Karpas-422 (cell line): Measurements from ENCODE around the gene MREG. TPM values are rescaled to one million over a fixed set of nuclear protein-coding genes. Genes with fewer than 3 reads are reported as not detected.
"Not testable (repeated sequence)": the region's sequence is repeated elsewhere in the genome, so short reads cannot be mapped to it uniquely, and the experiment has no call there.

Experiments used
- DNase-seq: peaks from one replicate; pipeline ENCODE4 v3.0.0-alpha.2; 2015
- H2AFZ ChIP-seq: fragments of 200-600 bp; sonication (generic); 2 replicates; pipeline ENCODE4 v1.6.1; 2014; ENCODE audit warnings: antibody characterized with exemption, low read length, mixed read lengths
- H3K27ac ChIP-seq: fragments of 200-600 bp; sonication (generic); 2 replicates; pipeline ENCODE4 v1.5.1; 2014; ENCODE audit warnings: mild to moderate bottlenecking, low read length, moderate library complexity
- H3K27me3 ChIP-seq: fragments of 200-600 bp; sonication (generic); 2 replicates; pipeline ENCODE4 v1.6.1; 2014; ENCODE audit warnings: low read length, mixed read lengths
- H3K36me3 ChIP-seq: fragments of 200-600 bp; sonication (generic); 2 replicates; pipeline ENCODE4 v1.6.1; 2014; ENCODE audit warnings: low read length, mixed read lengths; ENCODE audit not compliant: insufficient read depth
- H3K4me1 ChIP-seq: fragments of 200-600 bp; sonication (generic); 2 replicates; pipeline ENCODE4 v1.6.1; 2014; ENCODE audit warnings: mild to moderate bottlenecking, low read length, mixed read lengths
- H3K4me2 ChIP-seq: fragments of 200-600 bp; sonication (generic); 2 replicates; pipeline ENCODE4 v1.6.1; 2014; ENCODE audit warnings: low read length, low read depth, mild to moderate bottlenecking; ENCODE audit not compliant: poor library complexity, severe bottlenecking
- H3K4me3 ChIP-seq: fragments of 200-600 bp; sonication (generic); 2 replicates; pipeline ENCODE4 v1.5.1; 2014; ENCODE audit warnings: mild to moderate bottlenecking, antibody characterized with exemption, low read length, mixed read lengths
- H3K79me2 ChIP-seq: fragments of 200-600 bp; sonication (generic); 2 replicates; pipeline ENCODE4 v1.6.1; 2014; ENCODE audit warnings: mild to moderate bottlenecking, low read length, mixed read lengths
- H3K9ac ChIP-seq: fragments of 200-600 bp; sonication (generic); 2 replicates; pipeline ENCODE4 v1.6.0; 2014; ENCODE audit warnings: low read length
- H3K9me2 ChIP-seq: fragments of 200-600 bp; sonication (generic), shearing (Covaris generic); replicated peaks from 2 replicates; pipeline ENCODE4 v1.6.0; 2014; ENCODE audit warnings: mild to moderate bottlenecking, low read length, moderate library complexity; ENCODE audit not compliant: insufficient read depth
- H3K9me3 ChIP-seq: fragments of 300-700, 200-600 bp; sonication (generic); 2 replicates; pipeline ENCODE4 v1.6.1; 2014; ENCODE audit warnings: low read length, mixed read lengths
- H4K20me1 ChIP-seq: fragments of 200-600 bp; sonication (generic); 2 replicates; pipeline ENCODE4 v1.6.1; 2014; ENCODE audit warnings: mild to moderate bottlenecking, antibody characterized with exemption, low read length, low read depth; ENCODE audit not compliant: insufficient read depth
- total RNA-seq: library from RNA; depleted of rRNA; stranded (reverse); fragments of >200 nt; shearing (Covaris generic); gene quantifications from 2 replicates; pipeline ENCODE4 v1.2.3, GENCODE V29; 2014; ENCODE audit warnings: low replicate concordance

Gene MREG
- total RNA-seq, 1 experiment from 2014 or later: 0.15 TPM

DNA sequence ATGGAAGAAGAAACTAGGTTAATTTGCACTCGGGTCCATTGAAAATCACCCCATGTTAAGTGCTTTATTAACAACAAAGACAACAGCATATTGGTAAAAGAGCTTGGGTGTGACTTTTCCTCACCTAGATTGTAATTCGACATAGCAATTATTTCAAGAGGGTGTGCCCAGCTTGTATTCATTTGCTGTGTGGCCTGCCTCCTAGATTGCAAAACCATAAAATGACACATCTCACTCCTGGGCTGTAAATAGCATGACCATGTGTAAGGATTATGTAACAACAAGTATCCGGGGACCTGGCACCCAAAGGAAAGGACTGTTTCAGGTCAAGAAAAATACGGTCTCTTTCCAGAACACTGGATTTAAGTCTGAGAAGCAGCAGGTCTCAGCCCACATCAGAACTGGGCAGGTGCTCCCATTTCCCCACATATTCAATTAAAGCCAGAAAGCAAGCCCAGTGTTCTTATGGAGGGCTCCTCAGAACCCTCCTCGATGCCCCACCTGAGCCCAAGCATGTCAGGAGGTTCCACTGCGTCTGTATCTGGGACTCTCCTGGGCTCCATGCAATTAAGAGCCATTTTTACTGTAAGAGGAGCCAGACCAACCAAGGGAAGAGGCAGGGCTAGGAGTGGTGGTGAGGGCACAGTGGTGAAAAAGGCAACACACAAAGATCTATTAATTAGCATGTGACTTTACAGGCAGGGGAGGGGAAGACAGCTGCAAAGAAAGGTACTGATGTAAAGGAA, 39.2 kb downstream of the MREG start:
- H4K20me1 ChIP-seq: no peaks in the 10 kb centered on the region
- no peaks in the 10 kb centered on the region for H3K9me2 ChIP-seq
- no peaks in the 10 kb centered on the region for H3K9me3 ChIP-seq
- H3K4me3 ChIP-seq: no peak overlapping the region
- H3K27me3 ChIP-seq: peaks cover 2% of the 10 kb centered on the region; the same call in 1 of the 2 replicates
- no peaks in the 10 kb centered on the region for H3K36me3 ChIP-seq
- H3K79me2 ChIP-seq: no peaks in the 10 kb centered on the region
- no peak overlapping the region for H3K9ac ChIP-seq
- no peak overlapping the region for H2AFZ ChIP-seq
- H3K4me1 ChIP-seq: no peaks in the 10 kb centered on the region
- no peak for DNase-seq
- no peak overlapping the region for H3K4me2 ChIP-seq
- H3K27ac ChIP-seq: no peak overlapping the region

GRCh38 chr2:215973145-215973792, 40.1 kb downstream of the MREG start:
- Histone ChIP-seq H3K27ac (no peak overlapping the region), H4K20me1 (no peaks in the 10 kb centered on the region), H2AFZ (no peak overlapping the region), H3K4me3 (no peak overlapping the region), H3K9ac (no peak overlapping the region), H3K9me3 (no peaks in the 10 kb centered on the region), H3K4me1 (no peaks in the 10 kb centered on the region), H3K9me2 (no peaks in the 10 kb centered on the region), H3K27me3 (peaks cover 2% of the 10 kb centered on the region; the same call in 1 of the 2 replicates), H3K4me2 (no peak overlapping the region), H3K79me2 (no peaks in the 10 kb centered on the region), H3K36me3 (no peaks in the 10 kb centered on the region)
- DNase-seq: no peak

GRCh38 chr2:215971671-215972070, 41.7 kb downstream of the MREG start:
- Histone ChIP-seq H3K4me1 (no peaks in the 10 kb centered on the region), H3K9ac (no peak overlapping the region), H3K27ac (no peak overlapping the region), H3K9me2 (no peaks in the 10 kb centered on the region), H3K27me3 (peaks cover 2% of the 10 kb centered on the region; the same call in 1 of the 2 replicates), H3K4me2 (no peak overlapping the region), H2AFZ (no peak overlapping the region), H4K20me1 (no peaks in the 10 kb centered on the region), H3K36me3 (no peaks in the 10 kb centered on the region), H3K4me3 (no peak overlapping the region), H3K79me2 (no peaks in the 10 kb centered on the region), H3K9me3 (no peaks in the 10 kb centered on the region)
- no peak for DNase-seq

DNA sequence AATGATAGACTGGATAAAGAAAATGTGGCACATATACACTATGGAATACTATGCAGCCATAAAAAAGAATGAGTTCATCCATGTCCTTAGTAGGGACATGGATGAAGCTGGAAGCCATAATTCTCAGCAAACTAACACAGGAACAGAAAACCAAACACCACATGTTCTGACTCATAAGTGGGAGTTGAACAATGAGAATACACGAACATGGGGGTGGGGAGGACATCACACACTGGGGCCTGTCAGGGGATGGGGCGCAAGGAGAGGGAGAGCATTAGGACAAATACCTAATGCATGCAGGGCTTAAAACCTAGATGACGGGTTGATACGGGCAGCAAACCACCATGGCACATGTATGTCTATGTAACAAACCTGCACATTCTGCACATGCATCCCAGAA, 42.5 kb downstream of the MREG start:
- not testable (repeated sequence) for H3K9ac ChIP-seq, H3K4me2 ChIP-seq, H3K36me3 ChIP-seq, H3K9me2 ChIP-seq, H2AFZ ChIP-seq, H3K27me3 ChIP-seq, H3K4me3 ChIP-seq, H3K27ac ChIP-seq, H3K79me2 ChIP-seq, H4K20me1 ChIP-seq, H3K4me1 ChIP-seq, DNase-seq, H3K9me3 ChIP-seq

DNA sequence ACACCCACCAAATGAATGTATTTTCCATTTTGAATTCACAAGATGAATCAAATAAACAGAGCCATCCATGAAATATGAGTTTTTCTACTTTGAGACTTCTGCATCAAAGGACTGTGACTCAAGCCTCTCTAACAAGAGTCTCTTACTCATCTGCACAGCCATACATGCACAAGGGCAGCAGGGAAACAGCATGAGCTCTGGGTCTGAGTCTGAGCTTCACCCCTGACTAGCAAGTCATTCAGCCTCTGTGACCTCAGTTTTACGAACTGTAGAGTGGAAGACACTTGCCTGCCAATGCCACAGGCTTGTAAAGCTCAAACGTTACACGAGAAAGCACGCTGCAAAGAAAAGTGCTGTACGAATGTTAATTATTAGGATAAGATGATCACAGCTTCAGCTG, 42.9 kb downstream of the MREG start:
- Histone ChIP-seq H3K9me3 (no peaks in the 10 kb centered on the region), H3K27me3 (peaks cover 2% of the 10 kb centered on the region; the same call in 1 of the 2 replicates), H3K4me2 (no peak overlapping the region), H3K4me1 (no peaks in the 10 kb centered on the region), H3K27ac (no peak overlapping the region), H3K36me3 (no peaks in the 10 kb centered on the region), H3K9ac (no peak overlapping the region), H3K79me2 (no peaks in the 10 kb centered on the region), H4K20me1 (no peaks in the 10 kb centered on the region), H2AFZ (no peak overlapping the region), H3K4me3 (no peak overlapping the region), H3K9me2 (no peaks in the 10 kb centered on the region)
- no peak for DNase-seq

DNA sequence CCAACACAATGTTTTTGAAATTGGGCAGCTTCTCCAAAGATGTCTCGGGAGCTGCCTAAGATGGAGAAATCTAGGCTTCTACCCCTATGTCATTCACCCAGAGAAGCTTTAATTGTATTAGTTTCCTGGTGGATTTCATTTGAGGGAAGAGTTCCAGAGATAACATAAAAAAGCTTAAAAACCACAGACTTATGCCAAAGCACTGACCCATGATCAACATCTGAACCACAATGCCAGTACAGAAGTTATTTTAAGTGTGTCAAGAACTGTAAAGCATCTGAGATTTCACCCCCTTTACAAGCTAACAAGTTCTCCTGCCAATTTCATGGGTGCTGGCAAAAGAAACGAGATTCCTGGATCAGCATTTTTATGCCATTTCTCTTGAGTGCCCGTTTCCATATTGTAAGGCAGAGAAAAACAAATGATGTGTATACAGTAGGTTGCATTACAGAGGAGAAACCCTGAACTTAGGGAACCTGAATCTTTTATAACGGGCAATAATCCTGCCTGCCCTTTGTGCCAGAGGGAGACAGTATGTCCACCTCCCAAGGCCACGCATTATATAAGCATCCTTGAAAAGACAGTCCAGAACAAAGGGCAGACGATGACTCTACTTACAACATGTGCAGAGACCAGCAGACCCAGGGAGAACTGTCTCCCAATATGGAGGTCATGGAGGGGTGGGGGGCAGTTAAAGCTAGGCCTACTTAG, 44.1 kb downstream of the MREG start:
- Histone ChIP-seq H3K9ac (no peak overlapping the region), H3K36me3 (no peaks in the 10 kb centered on the region), H3K4me3 (no peak overlapping the region), H3K4me2 (no peak overlapping the region), H2AFZ (no peak overlapping the region), H3K27ac (no peak overlapping the region), H3K9me3 (no peaks in the 10 kb centered on the region), H4K20me1 (no peaks in the 10 kb centered on the region), H3K79me2 (no peaks in the 10 kb centered on the region), H3K9me2 (no peaks in the 10 kb centered on the region), H3K4me1 (no peaks in the 10 kb centered on the region), H3K27me3 (peaks cover 2% of the 10 kb centered on the region; the same call in 1 of the 2 replicates)
- no peak for DNase-seq

DNA sequence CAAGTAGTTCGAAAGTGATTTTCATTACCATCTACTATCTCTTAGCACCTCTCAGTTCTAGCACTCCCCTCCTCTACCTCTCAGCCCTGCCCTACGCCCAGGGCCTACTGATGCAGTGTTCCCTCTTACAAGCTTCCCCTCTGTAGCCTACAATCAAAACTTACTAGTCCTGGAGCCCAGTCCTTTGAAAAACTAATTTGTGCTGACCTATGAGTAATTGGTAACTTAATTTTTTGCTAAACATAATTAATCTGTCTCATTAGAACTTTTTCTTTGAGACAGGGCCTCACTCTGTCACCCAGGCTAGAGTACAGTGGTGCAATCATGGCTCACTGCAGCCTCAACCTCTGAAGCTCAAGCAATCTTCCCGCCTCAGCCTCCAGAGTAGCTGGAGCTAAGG, 44.9 kb downstream of the MREG start:
- H2AFZ ChIP-seq: no peak overlapping the region
- no peaks in the 10 kb centered on the region for H3K9me3 ChIP-seq
- peaks cover 2% of the 10 kb centered on the region; the same call in 1 of the 2 replicates for H3K27me3 ChIP-seq
- no peak overlapping the region for H3K4me2 ChIP-seq
- no peak overlapping the region for H3K27ac ChIP-seq
- H3K36me3 ChIP-seq: no peaks in the 10 kb centered on the region
- no peak overlapping the region for H3K9ac ChIP-seq
- H3K4me3 ChIP-seq: no peak overlapping the region
- DNase-seq: no peak
- H3K79me2 ChIP-seq: no peaks in the 10 kb centered on the region
- H3K9me2 ChIP-seq: no peaks in the 10 kb centered on the region
- H4K20me1 ChIP-seq: no peaks in the 10 kb centered on the region
- no peaks in the 10 kb centered on the region for H3K4me1 ChIP-seq
